Gastroesophageal sphincter (tissue), 3 donors: Measurements from ENCODE around the gene C5orf58.

Experiments
- EP300 ChIP-seq: sonication (generic); formaldehyde crosslinking; IDR thresholded peaks from one replicate; pipeline ENCODE4 v1.6.1; 2017; ENCODE audit warnings: antibody characterized with exemption, mild to moderate bottlenecking
- POLR2A ChIP-seq, 2 donors: fragments of 450-650 bp; IDR thresholded peaks; one replicate each; pipeline ENCODE4 v1.6.1; 2017; ENCODE audit warnings: antibody characterized with exemption in 2 of 2, mild to moderate bottlenecking in 2 of 2, moderate library complexity in 1 of 2
- POLR2AphosphoS5 ChIP-seq: sonication (generic); formaldehyde crosslinking; IDR thresholded peaks from one replicate; pipeline ENCODE4 v1.6.1; 2017; ENCODE audit warnings: antibody characterized with exemption
- TF ChIP-seq, protein P1 (sequence below), 4 experiments: fragments of 200-600 bp in 2 of 4; fragments of 450-650 bp in 2 of 4; sonication (generic) in 1 of 4; IDR thresholded peaks; one replicate each; pipeline ENCODE4 v1.5.1; 2017 to 2019; ENCODE audit warnings: antibody characterized with exemption in 4 of 4, mild to moderate bottlenecking in 2 of 4, moderate library complexity in 2 of 4

DNA sequence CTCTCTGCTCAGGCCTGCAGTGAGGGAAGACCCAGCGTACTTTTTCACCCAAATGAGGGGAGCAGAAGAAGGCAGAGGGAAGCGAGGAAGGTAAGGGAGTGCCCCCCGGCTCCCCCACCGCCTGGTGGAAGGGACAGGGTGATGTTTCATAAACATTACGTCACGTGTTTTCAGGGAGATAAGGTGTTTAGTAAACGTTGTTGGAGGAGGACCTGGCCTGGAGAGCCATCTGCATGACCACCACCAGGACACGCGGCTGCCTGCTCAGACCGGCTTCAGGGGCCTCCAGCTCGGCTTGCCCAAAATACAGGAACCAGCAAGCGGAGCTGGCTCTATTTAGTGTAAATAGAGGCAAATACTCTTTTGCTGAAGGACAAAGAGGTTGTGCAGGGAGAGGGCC, 40.0 kb upstream of the C5orf58 start:
- TF ChIP-seq, protein P1, sequence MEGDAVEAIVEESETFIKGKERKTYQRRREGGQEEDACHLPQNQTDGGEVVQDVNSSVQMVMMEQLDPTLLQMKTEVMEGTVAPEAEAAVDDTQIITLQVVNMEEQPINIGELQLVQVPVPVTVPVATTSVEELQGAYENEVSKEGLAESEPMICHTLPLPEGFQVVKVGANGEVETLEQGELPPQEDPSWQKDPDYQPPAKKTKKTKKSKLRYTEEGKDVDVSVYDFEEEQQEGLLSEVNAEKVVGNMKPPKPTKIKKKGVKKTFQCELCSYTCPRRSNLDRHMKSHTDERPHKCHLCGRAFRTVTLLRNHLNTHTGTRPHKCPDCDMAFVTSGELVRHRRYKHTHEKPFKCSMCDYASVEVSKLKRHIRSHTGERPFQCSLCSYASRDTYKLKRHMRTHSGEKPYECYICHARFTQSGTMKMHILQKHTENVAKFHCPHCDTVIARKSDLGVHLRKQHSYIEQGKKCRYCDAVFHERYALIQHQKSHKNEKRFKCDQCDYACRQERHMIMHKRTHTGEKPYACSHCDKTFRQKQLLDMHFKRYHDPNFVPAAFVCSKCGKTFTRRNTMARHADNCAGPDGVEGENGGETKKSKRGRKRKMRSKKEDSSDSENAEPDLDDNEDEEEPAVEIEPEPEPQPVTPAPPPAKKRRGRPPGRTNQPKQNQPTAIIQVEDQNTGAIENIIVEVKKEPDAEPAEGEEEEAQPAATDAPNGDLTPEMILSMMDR (IDR thresholded peaks at IDR 0.05), result no peak
- TF ChIP-seq POLR2A (IDR thresholded peaks at IDR 0.05), result no peak
- TF ChIP-seq POLR2AphosphoS5, result no peak
- TF ChIP-seq EP300, result no peak
